HCT116 (cell line): ENCODE results near the gene EEF1E1. TPM values are rescaled to one million over a fixed set of nuclear protein-coding genes. Genes with fewer than 3 reads are reported as not detected.

Experiments used
- ATAC-seq: fragments of 200-7000 bp; cut with Tn5 transposase; 2 replicates; pipeline ENCODE4 v1.9.1; 2020; ENCODE audit warnings: mild to moderate bottlenecking, moderate library complexity
- BruUV-seq: library from RNA; stranded (reverse); fragments of 400-500 nt; replicated peaks from 2 replicates; lab custom pipeline; 2021; lab: Mats Ljungman, UMichigan
- CTCF ChIA-PET: fragments of 300-600 bp; sonication (Branson Sonifier 250); formaldehyde crosslinking; loops from one replicate; lab custom pipeline; 2021; ENCODE audit warnings: antibody characterized with exemption; lab: Charles Lee
- POLR2A ChIA-PET: fragments of 300-600, 350-600 bp; sonication (Branson Sonifier 250); formaldehyde crosslinking; loops from one replicate; lab custom pipeline; 2021; ENCODE audit warnings: antibody characterized with exemption; lab: Charles Lee
- RAD21 ChIA-PET, 2 experiments: fragments of 300-600 bp; sonication (Branson Sonifier 250); formaldehyde crosslinking; loops; one replicate each; lab custom pipeline; 2023; ENCODE audit warnings: low total read pairs in 2 of 2; ENCODE audit not compliant: uncharacterized antibody in 2 of 2, unreplicated experiment in 2 of 2, low non-redundant PET in 1 of 2; lab: Charles Lee
- DNase-seq: peaks from one replicate; pipeline ENCODE4 v3.0.0-alpha.2; 2010; ENCODE audit warnings: low read depth, low spot score
- H2AFZ ChIP-seq: fragments of 200-600 bp; shearing (Covaris generic), sonication (generic); 2 replicates; pipeline ENCODE4 v1.6.1; 2017; ENCODE audit warnings: low read depth, mixed run types, mixed read lengths, antibody characterized with exemption, low read length; ENCODE audit not compliant: poor library complexity, severe bottlenecking
- H3K27ac ChIP-seq: 2 replicates; pipeline ENCODE4 v1.5.1; 2012; ENCODE audit warnings: low read depth, low read length
- H3K27me3 ChIP-seq: fragments of 200-600 bp; sonication (generic); 2 replicates; pipeline ENCODE4 v1.6.1; 2016; ENCODE audit warnings: mixed run types, low read length, mixed read lengths; ENCODE audit not compliant: insufficient read depth
- H3K36me3 ChIP-seq, 2 experiments: fragments of 200-500 bp in 1 of 2; fragments of 200-600 bp in 1 of 2; sonication (Bioruptor generic) in 1 of 2; sonication (generic) in 1 of 2; 2 replicates each; pipeline versions ENCODE4 v1.5.1 to v1.6.1; 2014 to 2016; ENCODE audit warnings: low read length in 2 of 2, inconsistent platforms in 1 of 2, mixed read lengths in 1 of 2, mixed run types in 1 of 2; ENCODE audit not compliant: insufficient read depth in 2 of 2, control insufficient read depth in 1 of 2
- H3K4me1 ChIP-seq, 2 experiments: fragments of 200-600 bp in 1 of 2; sonication (generic) in 1 of 2; 2 replicates each; pipeline versions ENCODE4 v1.5.1 to v1.6.1; 2012 to 2017; ENCODE audit warnings: low read length in 2 of 2, inconsistent platforms in 1 of 2, mild to moderate bottlenecking in 1 of 2, mixed read lengths in 1 of 2, mixed run types in 1 of 2, moderate library complexity in 1 of 2; ENCODE audit not compliant: insufficient read depth in 2 of 2, control insufficient read depth in 1 of 2
- H3K4me2 ChIP-seq: fragments of 200-600 bp; sonication (generic); 2 replicates; pipeline ENCODE4 v1.6.1; 2017; ENCODE audit warnings: mixed run types, low read length, mixed read lengths
- H3K4me3 ChIP-seq, 2 experiments: fragments of 200-600 bp in 1 of 2; sonication (generic) in 1 of 2; replicated peaks in 1 of 2; 2 replicates each; pipeline ENCODE4 v1.5.1; 2011 to 2016; ENCODE audit warnings: low read length in 2 of 2, control low read depth in 1 of 2, low read depth in 1 of 2, mild to moderate bottlenecking in 1 of 2, mixed read lengths in 1 of 2, mixed run types in 1 of 2
- H3K79me2 ChIP-seq: fragments of 200-600 bp; sonication (generic); 2 replicates; pipeline ENCODE4 v1.6.1; 2017; ENCODE audit warnings: mild to moderate bottlenecking, mixed run types, low read length, moderate library complexity, mixed read lengths; ENCODE audit not compliant: insufficient read depth
- H3K9ac ChIP-seq: fragments of 200-600 bp; sonication (generic); 2 replicates; pipeline ENCODE4 v1.6.1; 2016; ENCODE audit warnings: low read length, mixed read lengths
- H3K9me2 ChIP-seq: fragments of 200-600 bp; sonication (generic), shearing (Covaris generic); 2 replicates; pipeline ENCODE4 v1.6.1; 2017; ENCODE audit warnings: mixed run types, mild to moderate bottlenecking, moderate library complexity; ENCODE audit not compliant: insufficient read depth
- H3K9me3 ChIP-seq, 2 experiments: fragments of 200-500 bp in 1 of 2; fragments of 200-600 bp in 1 of 2; sonication (Bioruptor generic) in 1 of 2; sonication (generic) in 1 of 2; 2 replicates each; pipeline ENCODE4 v1.6.1; 2014 to 2017; ENCODE audit warnings: low read length in 2 of 2, mixed read lengths in 2 of 2, inconsistent platforms in 1 of 2, low read depth in 1 of 2, mild to moderate bottlenecking in 1 of 2, mixed run types in 1 of 2, moderate library complexity in 1 of 2; ENCODE audit not compliant: control insufficient read depth in 1 of 2, insufficient read depth in 1 of 2
- H4K20me1 ChIP-seq: fragments of 200-600 bp; sonication (generic), shearing (Covaris generic); 2 replicates; pipeline ENCODE4 v1.6.1; 2017; ENCODE audit warnings: mixed run types, mild to moderate bottlenecking, moderate library complexity; ENCODE audit not compliant: insufficient read depth
- RAD21 ChIP-seq: IDR thresholded peaks from 2 replicates; pipeline ENCODE4 v1.6.1; 2012; ENCODE audit warnings: low read depth, mild to moderate bottlenecking
- intact Hi-C: fragments of 100-400 bp; cut with micrococcal nuclease; formaldehyde crosslinking; loops from 2 replicates; pipeline ENCODE4 v1.10.0; 2022
- total RNA-seq: library from RNA; stranded (reverse); gene quantifications from one replicate; pipeline ENCODE4 v1.2.1, GENCODE V29; 2021; ENCODE audit not compliant: unreplicated experiment
- TF ChIP-seq, protein P1 (sequence below), 3 experiments: fragments of 200-600 bp in 1 of 3; sonication (generic) in 1 of 3; IDR thresholded peaks in 2 of 3; conservative IDR thresholded peaks in 1 of 3; 2 replicates each; pipeline ENCODE4 v1.5.1; 2012 to 2017; ENCODE audit warnings: low read depth in 2 of 3, low read length in 2 of 3, antibody characterized with exemption in 1 of 3, borderline replicate concordance in 1 of 3, control low read depth in 1 of 3, mild to moderate bottlenecking in 1 of 3, mixed read lengths in 1 of 3, mixed run types in 1 of 3, moderate library complexity in 1 of 3; ENCODE audit not compliant: insufficient read depth in 1 of 3
- TF ChIP-seq, protein P2 (sequence below): IDR thresholded peaks from 2 replicates; pipeline ENCODE4 v1.6.1; 2012; ENCODE audit warnings: low read depth

Gene EEF1E1
- total RNA-seq, 1 experiment from 2014 or later: 69.7 TPM

DNA sequence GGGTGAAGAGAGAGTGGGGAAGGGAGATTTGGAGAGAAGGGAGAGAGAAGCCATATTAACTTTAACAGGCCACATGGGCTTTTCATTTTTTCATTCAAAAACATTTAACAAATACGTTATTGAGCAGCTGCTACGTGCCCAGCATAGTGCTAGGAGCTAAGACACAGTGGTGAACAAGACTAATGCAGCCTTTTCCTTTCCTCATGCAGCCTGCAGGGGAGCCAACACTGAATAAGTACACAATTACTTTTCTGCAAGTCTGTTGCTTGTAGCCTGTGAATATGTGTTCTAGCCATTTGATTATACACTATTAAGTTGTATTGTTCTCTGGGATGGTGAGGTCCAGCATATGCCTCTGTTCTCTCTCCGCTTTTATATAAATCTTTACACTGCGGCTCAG is 36.2 kb downstream of the EEF1E1 start:
- POLR2A ChIA-PET: no interaction called here

More for the DNA sequence above, 36.2 kb downstream of the EEF1E1 start:
- TF ChIP-seq, protein P1, sequence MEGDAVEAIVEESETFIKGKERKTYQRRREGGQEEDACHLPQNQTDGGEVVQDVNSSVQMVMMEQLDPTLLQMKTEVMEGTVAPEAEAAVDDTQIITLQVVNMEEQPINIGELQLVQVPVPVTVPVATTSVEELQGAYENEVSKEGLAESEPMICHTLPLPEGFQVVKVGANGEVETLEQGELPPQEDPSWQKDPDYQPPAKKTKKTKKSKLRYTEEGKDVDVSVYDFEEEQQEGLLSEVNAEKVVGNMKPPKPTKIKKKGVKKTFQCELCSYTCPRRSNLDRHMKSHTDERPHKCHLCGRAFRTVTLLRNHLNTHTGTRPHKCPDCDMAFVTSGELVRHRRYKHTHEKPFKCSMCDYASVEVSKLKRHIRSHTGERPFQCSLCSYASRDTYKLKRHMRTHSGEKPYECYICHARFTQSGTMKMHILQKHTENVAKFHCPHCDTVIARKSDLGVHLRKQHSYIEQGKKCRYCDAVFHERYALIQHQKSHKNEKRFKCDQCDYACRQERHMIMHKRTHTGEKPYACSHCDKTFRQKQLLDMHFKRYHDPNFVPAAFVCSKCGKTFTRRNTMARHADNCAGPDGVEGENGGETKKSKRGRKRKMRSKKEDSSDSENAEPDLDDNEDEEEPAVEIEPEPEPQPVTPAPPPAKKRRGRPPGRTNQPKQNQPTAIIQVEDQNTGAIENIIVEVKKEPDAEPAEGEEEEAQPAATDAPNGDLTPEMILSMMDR (IDR thresholded peaks at IDR 0.05 in 2 of 3, conservative IDR thresholded peaks at IDR 0.05 in 1 of 3; ENCODE audit: borderline replicate concordance in 1 of 3, insufficient read depth in 1 of 3, low read depth in 2 of 3, low read length in 2 of 3): peak in 2 of 3 experiments; percentile 24 to 37; a peak in 2 of 6 replicates
- TF ChIP-seq, protein P2, sequence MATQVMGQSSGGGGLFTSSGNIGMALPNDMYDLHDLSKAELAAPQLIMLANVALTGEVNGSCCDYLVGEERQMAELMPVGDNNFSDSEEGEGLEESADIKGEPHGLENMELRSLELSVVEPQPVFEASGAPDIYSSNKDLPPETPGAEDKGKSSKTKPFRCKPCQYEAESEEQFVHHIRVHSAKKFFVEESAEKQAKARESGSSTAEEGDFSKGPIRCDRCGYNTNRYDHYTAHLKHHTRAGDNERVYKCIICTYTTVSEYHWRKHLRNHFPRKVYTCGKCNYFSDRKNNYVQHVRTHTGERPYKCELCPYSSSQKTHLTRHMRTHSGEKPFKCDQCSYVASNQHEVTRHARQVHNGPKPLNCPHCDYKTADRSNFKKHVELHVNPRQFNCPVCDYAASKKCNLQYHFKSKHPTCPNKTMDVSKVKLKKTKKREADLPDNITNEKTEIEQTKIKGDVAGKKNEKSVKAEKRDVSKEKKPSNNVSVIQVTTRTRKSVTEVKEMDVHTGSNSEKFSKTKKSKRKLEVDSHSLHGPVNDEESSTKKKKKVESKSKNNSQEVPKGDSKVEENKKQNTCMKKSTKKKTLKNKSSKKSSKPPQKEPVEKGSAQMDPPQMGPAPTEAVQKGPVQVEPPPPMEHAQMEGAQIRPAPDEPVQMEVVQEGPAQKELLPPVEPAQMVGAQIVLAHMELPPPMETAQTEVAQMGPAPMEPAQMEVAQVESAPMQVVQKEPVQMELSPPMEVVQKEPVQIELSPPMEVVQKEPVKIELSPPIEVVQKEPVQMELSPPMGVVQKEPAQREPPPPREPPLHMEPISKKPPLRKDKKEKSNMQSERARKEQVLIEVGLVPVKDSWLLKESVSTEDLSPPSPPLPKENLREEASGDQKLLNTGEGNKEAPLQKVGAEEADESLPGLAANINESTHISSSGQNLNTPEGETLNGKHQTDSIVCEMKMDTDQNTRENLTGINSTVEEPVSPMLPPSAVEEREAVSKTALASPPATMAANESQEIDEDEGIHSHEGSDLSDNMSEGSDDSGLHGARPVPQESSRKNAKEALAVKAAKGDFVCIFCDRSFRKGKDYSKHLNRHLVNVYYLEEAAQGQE: no peak
- 0 out of 2 replicates have a peak, but pooled peaks have one; percentile 3 for TF ChIP-seq RAD21
- no TSS peak for BruUV-seq
- H3K4me2 ChIP-seq: no peak overlapping the region
- H3K9me3 ChIP-seq: no peaks in the 10 kb centered on the region
- H3K4me1 ChIP-seq: peaks cover 5 to 18% of the 10 kb centered on the region in 2 experiments
- H3K9ac ChIP-seq: no peak overlapping the region
- no peaks in the 10 kb centered on the region for H3K27me3 ChIP-seq
- ChIA-PET CTCF (interaction anchor here (1.0 kb wide), 1 partner anchor 27 kb away, joined by 3 read pairs; no protein-coding TSS in a partner anchor), RAD21 (no interaction called here)
- no peak overlapping the region for H2AFZ ChIP-seq
- DNase-seq (no peak), ATAC-seq (no peak)
- no peak overlapping the region for H3K4me3 ChIP-seq
- intact Hi-C loops: no loop called here
- H3K79me2 ChIP-seq: peaks cover 6% of the 10 kb centered on the region; the same call in 1 of the 2 replicates
- peaks cover 0 to 4% of the 10 kb centered on the region in 2 experiments; a peak in 1 of 4 replicates for H3K36me3 ChIP-seq
- H3K27ac ChIP-seq: no peak overlapping the region
- no peaks in the 10 kb centered on the region for H3K9me2 ChIP-seq
- H4K20me1 ChIP-seq: no peaks in the 10 kb centered on the region
